Bronchial epithelial cell (primary cell): ENCODE results near the gene EIF3K. TPM values are rescaled to one million over a fixed set of nuclear protein-coding genes. Genes with fewer than 3 reads are reported as not detected.

Experiments used
- DNase-seq: peaks from one replicate; pipeline ENCODE4 v3.0.0-alpha.2; 2010; ENCODE audit warnings: low read depth
- FAIRE-seq: peaks from 2 replicates; lab custom pipeline; 2011; peaks lifted over from hg19 to GRCh38; lab: Jason Lieb, UNC
- H3K27me3 ChIP-seq: 2 replicates; pipeline ENCODE4 v1.5.1; 2011; ENCODE audit warnings: low read length; ENCODE audit not compliant: control insufficient read depth, insufficient read depth
- H3K36me3 ChIP-seq: 2 replicates; pipeline ENCODE4 v1.5.1; 2011; ENCODE audit warnings: low read length; ENCODE audit not compliant: control insufficient read depth, insufficient read depth
- H3K4me3 ChIP-seq: 2 replicates; pipeline ENCODE4 v1.5.1; 2011; ENCODE audit warnings: mild to moderate bottlenecking, low read depth, low read length, control low read depth
- total RNA-seq: library from RNA; depleted of rRNA; stranded (reverse); fragments of >200 nt; gene quantifications from 2 replicates; pipeline ENCODE4 v1.2.1, GENCODE V29; 2014
- TF ChIP-seq, protein P1 (sequence below): IDR thresholded peaks from 2 replicates; pipeline ENCODE4 v1.5.1; 2011; ENCODE audit warnings: mild to moderate bottlenecking, moderate library complexity, low read length, control low read depth, inconsistent platforms; ENCODE audit not compliant: insufficient read depth, severe bottlenecking

Gene EIF3K
- total RNA-seq, 1 donor from 2014 or later = 374 TPM

DNA sequence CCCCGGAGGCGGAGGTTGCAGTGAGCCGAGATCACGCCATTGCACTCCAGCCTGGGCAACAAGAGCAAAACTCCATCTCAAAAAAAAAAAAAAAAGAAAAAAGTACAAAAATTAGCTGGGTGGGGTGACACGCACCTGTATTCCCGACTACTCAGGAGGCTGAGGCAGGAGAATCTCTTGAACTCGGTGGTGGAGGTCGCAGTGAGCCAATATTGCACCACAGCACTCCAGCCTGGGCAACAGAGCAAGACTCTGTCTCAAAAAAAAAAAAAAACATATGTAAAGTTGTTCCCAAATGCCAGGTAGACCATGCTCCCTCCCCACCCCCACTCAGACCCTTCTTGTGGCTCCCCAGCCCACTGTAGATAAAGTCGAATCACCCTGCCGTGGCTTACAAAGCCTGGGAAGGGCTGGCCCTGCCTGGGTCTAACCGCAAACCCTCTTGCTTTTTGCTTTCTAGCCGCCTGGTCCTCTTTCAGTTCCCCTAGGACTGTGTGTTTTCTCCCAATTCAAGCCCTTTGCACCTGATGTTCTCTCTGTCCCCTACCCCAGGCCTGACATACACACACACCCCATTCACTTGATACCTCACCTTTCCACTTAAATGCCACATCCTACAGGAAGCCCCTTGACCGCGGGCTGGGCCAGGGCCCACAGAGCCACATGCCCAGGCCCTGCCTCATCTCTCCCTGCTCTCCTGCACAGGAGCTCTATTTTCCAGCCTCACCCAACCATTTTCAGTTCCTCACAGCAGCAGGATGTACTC lies 35.6 kb upstream of the EIF3K start:
- DNase-seq (no peak), FAIRE-seq (no peak)
- Histone ChIP-seq H3K27me3 (no peaks in the 10 kb centered on the region), H3K4me3 (no peak overlapping the region), H3K36me3 (no peaks in the 10 kb centered on the region)
- TF ChIP-seq, protein P1, sequence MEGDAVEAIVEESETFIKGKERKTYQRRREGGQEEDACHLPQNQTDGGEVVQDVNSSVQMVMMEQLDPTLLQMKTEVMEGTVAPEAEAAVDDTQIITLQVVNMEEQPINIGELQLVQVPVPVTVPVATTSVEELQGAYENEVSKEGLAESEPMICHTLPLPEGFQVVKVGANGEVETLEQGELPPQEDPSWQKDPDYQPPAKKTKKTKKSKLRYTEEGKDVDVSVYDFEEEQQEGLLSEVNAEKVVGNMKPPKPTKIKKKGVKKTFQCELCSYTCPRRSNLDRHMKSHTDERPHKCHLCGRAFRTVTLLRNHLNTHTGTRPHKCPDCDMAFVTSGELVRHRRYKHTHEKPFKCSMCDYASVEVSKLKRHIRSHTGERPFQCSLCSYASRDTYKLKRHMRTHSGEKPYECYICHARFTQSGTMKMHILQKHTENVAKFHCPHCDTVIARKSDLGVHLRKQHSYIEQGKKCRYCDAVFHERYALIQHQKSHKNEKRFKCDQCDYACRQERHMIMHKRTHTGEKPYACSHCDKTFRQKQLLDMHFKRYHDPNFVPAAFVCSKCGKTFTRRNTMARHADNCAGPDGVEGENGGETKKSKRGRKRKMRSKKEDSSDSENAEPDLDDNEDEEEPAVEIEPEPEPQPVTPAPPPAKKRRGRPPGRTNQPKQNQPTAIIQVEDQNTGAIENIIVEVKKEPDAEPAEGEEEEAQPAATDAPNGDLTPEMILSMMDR = no peak

DNA sequence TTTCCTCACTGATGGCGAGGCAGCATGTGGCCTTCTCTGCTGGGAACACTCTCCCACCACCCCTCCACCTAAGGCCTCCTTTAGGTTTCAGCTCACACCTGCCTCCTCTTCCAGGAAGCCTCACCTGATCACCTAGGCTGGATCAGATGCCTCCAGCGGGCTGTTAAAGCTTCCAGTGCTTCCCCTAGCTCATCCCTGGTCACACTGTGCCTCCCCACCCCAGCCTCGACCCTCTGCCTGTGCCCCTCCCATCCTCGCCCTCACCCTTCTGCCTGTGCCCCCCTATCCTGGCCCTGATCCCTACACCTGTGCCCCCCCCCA lies 35.0 kb upstream of the EIF3K start:
- no peak for FAIRE-seq
- no peaks in the 10 kb centered on the region for H3K36me3 ChIP-seq
- no peaks in the 10 kb centered on the region for H3K27me3 ChIP-seq
- TF ChIP-seq, protein P1 = no peak
- DNase-seq = no peak
- H3K4me3 ChIP-seq = no peak overlapping the region

DNA sequence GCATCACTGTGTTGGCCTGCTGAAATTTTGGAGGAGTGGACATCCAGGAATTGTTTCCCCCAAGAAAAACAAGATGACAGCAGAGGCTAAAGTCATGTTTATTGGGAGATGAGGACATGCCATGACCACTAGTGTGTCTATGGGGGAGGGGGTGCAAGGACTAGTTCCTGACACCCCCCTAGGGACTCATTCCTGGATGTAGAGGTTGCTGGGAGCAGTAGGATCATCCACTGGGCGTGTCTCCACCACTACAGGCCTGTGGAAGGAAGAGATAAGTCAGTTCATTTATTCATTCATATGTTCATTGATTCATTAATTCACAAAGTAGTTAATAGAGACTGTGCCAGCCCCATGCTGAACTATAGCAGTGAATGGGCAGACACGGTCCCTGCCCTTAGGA lies 31.4 kb upstream of the EIF3K start:
- H3K27me3 ChIP-seq = no peaks in the 10 kb centered on the region
- no peak for FAIRE-seq
- DNase-seq = no peak
- H3K4me3 ChIP-seq = no peak overlapping the region
- H3K36me3 ChIP-seq = no peaks in the 10 kb centered on the region
- TF ChIP-seq, protein P1 = no peak

DNA sequence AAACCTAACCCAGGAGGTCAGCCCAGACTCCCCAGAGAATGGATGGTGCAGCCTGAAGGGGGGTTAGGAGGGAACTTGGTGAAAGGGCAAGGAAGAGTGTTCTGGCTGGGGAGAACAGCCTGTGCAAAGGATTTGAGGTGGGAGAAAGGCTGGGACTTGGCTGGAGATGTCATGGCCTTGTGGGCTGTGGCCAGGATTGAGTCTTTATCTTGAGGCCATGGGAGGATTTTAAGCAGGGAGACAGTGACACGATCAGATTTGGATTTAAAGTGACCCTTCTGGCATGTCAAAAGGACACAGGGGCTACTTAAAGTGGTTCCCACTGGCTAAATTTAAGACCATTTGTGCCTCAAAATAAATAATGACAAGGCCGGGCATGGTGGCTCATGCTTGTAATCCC lies 30.9 kb upstream of the EIF3K start:
- Histone ChIP-seq H3K36me3 (no peaks in the 10 kb centered on the region), H3K4me3 (no peak overlapping the region), H3K27me3 (no peaks in the 10 kb centered on the region)
- DNase-seq (no peak), FAIRE-seq (no peak)
- TF ChIP-seq, protein P1 = no peak

DNA sequence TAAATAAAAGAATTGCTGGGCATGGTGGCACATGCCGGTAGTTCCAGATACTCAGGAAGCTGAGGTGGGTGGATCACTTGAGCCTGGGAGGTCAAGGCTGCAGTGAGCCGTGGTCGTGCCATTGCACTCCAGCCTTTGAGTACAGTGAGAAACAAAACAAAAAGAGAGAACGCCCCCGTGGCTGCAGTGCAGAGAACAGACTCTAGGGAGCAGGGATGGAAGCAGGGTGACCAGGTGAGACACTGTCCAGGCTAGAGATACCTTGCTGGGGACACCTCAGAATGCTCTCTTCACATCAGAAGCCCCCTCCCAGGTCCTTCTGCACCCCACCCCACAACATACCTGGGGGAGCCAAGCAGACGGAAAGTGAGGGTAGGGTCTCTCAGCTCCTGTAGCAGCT lies 26.0 kb upstream of the EIF3K start:
- no peak overlapping the region for H3K4me3 ChIP-seq
- DNase-seq = no peak
- H3K36me3 ChIP-seq = no peaks in the 10 kb centered on the region
- FAIRE-seq = no peak
- TF ChIP-seq, protein P1 = no peak
- no peaks in the 10 kb centered on the region for H3K27me3 ChIP-seq
